GM21423 (cell line): ENCODE data around the gene RNU6-9.
"Not testable (repeated sequence)": the region's sequence is repeated elsewhere in the genome, so short reads cannot be mapped to it uniquely, and the experiment has no call there.

Source experiments
- ATAC-seq: cut with Tn5 transposase; IDR thresholded peaks from one replicate; pipeline ENCODE4 v1.9.1; 2021; ENCODE audit warnings: mild to moderate bottlenecking, moderate library complexity; ENCODE audit not compliant: unreplicated experiment

The RNU6-9 gene

GRCh38 chr19:892894-893689 lies at the start of gene RNU6-9, which contains the start of gene MED16:
Gene RNU6-9 (plus strand): TSS chr19:893484.
Gene MED16 (minus strand): TSS chr19:893187. CDS start chr19:891131, 2,056 bp downstream.
- ATAC-seq, result peak; percentile 78

GRCh38 chr19:843836-844545 lies 49.3 kb upstream of the RNU6-9 start:
- no peak for ATAC-seq

GRCh38 chr19:844546-844971 lies 48.7 kb upstream of the RNU6-9 start:
- no peak for ATAC-seq

GRCh38 chr19:845707-846521 lies 47.4 kb upstream of the RNU6-9 start:
- no peak for ATAC-seq

- no peak for ATAC-seq
These were observed 44.8 kb upstream of the RNU6-9 start for GRCh38 chr19:848386-848921.

- not testable (repeated sequence) for ATAC-seq
These were observed 44.1 kb upstream of the RNU6-9 start for GRCh38 chr19:849195-849594.

- ATAC-seq, result no peak
These were observed 42.9 kb upstream of the RNU6-9 start for GRCh38 chr19:850221-850978.

GRCh38 chr19:850979-851335 lies 42.3 kb upstream of the RNU6-9 start:
- ATAC-seq, result no peak

GRCh38 chr19:852136-853013 lies 40.9 kb upstream of the RNU6-9 start, which contains the start of gene ELANE:
Gene ELANE (plus strand): TSS chr19:852303. CDS start chr19:852329, 26 bp downstream.
- ATAC-seq, result no peak

- no peak for ATAC-seq
These were observed 40.2 kb upstream of the RNU6-9 start for GRCh38 chr19:853014-853585.

- not testable (repeated sequence) for ATAC-seq
These were observed 39.6 kb upstream of the RNU6-9 start for GRCh38 chr19:853614-854220.

GRCh38 chr19:854549-854948 lies 38.7 kb upstream of the RNU6-9 start:
- ATAC-seq, result no peak

- no peak for ATAC-seq
These were observed 38.1 kb upstream of the RNU6-9 start for GRCh38 chr19:855142-855541.

- ATAC-seq, result no peak
These were observed 37.6 kb upstream of the RNU6-9 start for GRCh38 chr19:855566-856120.

- no peak for ATAC-seq
These were observed 35.0 kb upstream of the RNU6-9 start for GRCh38 chr19:858284-858683.

GRCh38 chr19:858868-859843 lies 34.1 kb upstream of the RNU6-9 start, which contains the start of gene CFD:
Gene CFD (plus strand): TSS chr19:859664. CDS start chr19:859690, 26 bp downstream.
- ATAC-seq, result no peak
